IPS DF 6.9 (cell line): ENCODE results near the gene CACNA1C.

Source experiments
- DNase-seq: peaks from one replicate; pipeline ENCODE4 v3.0.0-alpha.2; 2013; ENCODE audit warnings: low read depth, low spot score
- H3K27ac ChIP-seq: one replicate; pipeline ENCODE4 v1.5.1; 2013; ENCODE audit warnings: low read length, control low read depth
- H3K27me3 ChIP-seq: 2 replicates; pipeline ENCODE4 v1.6.1; 2013; ENCODE audit warnings: mild to moderate bottlenecking, low read length; ENCODE audit not compliant: control insufficient read depth, insufficient read depth
- H3K36me3 ChIP-seq: 2 replicates; pipeline ENCODE4 v1.6.1; 2013; ENCODE audit warnings: low read length; ENCODE audit not compliant: control insufficient read depth, insufficient read depth
- H3K4me1 ChIP-seq: 2 replicates; pipeline ENCODE4 v1.6.1; 2013; ENCODE audit warnings: low read length; ENCODE audit not compliant: control insufficient read depth, insufficient read depth
- H3K4me3 ChIP-seq: 2 replicates; pipeline ENCODE4 v1.5.1; 2013; ENCODE audit warnings: mild to moderate bottlenecking, low read length
- H3K9me3 ChIP-seq: 2 replicates; pipeline ENCODE4 v1.6.1; 2013; ENCODE audit warnings: low read length, inconsistent platforms; ENCODE audit not compliant: control insufficient read depth, insufficient read depth
- WGBS: extraction: QIAGEN DNeasy Blood & Tissue Kit; methylation state at CpG from one replicate; pipeline ENCODE4 v1.1.7; 2013; ENCODE audit warnings: mixed read lengths, missing lambda C conversion rate; ENCODE audit not compliant: insufficient read length, insufficient coverage; 5-methylcytosine and 5-hydroxymethylcytosine counted together

The CACNA1C gene

DNA sequence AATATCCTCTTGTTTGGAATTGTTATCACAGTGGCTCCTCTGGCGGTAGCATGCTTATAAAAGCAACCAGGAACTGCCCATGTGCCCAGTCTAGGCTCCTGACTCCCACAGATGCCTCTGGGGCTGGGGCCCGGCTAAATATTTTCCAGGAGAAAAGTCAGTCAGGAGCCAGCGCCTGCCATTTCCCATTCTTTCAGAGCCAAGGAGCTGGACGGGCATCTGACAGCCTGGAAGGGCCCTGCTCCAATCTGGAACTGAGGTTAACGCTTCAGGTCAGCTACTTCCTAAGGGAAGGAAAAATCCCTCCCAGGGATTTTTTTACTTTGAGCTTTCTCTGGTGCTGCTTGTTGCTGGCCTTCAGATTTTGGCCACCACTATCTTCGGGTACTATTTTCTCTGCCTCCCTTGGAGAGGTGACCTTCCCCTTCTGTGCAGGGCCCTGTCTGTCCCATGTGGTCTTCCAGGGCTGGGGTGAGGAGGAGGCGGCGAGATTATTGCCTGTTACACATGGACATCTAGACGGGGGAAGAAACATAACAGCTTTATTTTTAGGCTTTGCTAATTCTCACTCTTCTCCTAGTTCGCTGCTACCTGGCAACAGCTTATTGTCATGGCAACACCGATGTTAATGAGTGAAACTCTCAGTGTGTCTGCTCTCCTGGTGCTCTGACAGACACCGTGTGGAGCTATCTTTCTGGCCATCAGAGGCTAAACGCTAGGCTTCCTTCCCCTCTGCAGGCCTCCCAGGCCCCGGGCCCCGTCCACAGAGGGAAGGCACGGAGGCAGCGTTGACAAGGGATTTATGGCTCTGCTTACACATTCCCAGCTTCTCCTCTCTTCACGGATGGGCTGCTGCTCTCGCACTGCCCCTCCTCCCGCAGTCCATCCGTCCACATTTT lies 160.4 kb downstream of the CACNA1C start:
- Histone ChIP-seq H3K36me3 (no peaks in the 10 kb centered on the region), H3K4me1 (peaks cover 5% of the 10 kb centered on the region; the same call in 1 of the 2 replicates), H3K9me3 (no peaks in the 10 kb centered on the region), H3K27ac (no peak overlapping the region), H3K27me3 (no peaks in the 10 kb centered on the region), H3K4me3 (no peak overlapping the region)
- WGBS, result no CpG with 5 or more reads among the region's 21 CpGs
- no peak for DNase-seq

GRCh38 chr12:2214411-2214810 lies 161.6 kb downstream of the CACNA1C start:
- H3K36me3 ChIP-seq, result no peaks in the 10 kb centered on the region
- DNase-seq, result no peak
- H3K9me3 ChIP-seq, result no peaks in the 10 kb centered on the region
- H3K4me3 ChIP-seq, result no peak overlapping the region
- WGBS, result no CpG with 5 or more reads among the region's 8 CpGs
- no peaks in the 10 kb centered on the region for H3K27me3 ChIP-seq
- no peak overlapping the region for H3K27ac ChIP-seq
- peaks cover 5% of the 10 kb centered on the region; the same call in 1 of the 2 replicates for H3K4me1 ChIP-seq

DNA sequence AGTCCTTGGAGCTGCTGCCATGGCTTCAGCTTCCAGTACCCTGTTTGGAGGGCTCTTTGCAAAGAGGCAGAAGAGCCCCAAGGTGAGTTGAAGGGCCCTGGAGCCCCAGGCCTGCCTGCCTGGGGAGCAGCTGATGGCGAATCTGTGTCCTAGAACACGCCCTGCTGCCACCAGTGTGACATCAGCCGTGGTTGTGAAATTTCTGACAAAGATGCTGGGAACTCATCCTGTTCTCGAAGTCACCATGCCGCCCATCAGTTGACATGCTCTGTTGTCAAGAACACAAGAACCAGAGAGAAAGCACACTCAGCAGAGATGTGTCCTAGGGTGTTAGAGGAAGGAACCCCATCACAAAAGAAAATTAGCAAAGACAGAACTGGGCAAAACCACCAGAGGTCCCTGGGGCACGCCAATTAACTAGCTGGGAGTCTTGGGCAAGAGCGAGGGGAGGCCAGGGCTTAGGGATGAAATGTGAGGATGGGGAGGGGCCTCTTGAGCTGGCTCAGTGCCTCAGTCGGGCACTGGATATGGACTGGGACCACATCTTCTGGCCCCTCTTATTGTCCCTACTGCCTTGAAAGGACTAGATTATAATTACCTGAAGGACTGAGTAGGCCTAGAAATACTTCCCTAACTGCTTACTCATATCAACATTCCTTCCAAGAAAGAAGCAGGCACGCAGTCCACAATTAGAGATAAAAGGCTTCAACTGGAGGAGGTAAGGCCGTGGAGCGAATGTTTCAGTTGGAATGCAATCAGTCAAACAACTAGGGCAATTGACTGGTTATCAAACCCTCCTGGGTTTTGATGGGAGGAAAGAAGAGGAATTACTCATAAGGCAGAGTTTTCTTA lies 163.1 kb downstream of the CACNA1C start:
- no peaks in the 10 kb centered on the region for H3K27me3 ChIP-seq
- H3K27ac ChIP-seq, result no peak overlapping the region
- H3K4me1 ChIP-seq, result peaks cover 5% of the 10 kb centered on the region; the same call in 1 of the 2 replicates
- no peaks in the 10 kb centered on the region for H3K36me3 ChIP-seq
- no peak for DNase-seq
- no peak overlapping the region for H3K4me3 ChIP-seq
- no peaks in the 10 kb centered on the region for H3K9me3 ChIP-seq
- no CpG with 5 or more reads among the region's 11 CpGs for WGBS

DNA sequence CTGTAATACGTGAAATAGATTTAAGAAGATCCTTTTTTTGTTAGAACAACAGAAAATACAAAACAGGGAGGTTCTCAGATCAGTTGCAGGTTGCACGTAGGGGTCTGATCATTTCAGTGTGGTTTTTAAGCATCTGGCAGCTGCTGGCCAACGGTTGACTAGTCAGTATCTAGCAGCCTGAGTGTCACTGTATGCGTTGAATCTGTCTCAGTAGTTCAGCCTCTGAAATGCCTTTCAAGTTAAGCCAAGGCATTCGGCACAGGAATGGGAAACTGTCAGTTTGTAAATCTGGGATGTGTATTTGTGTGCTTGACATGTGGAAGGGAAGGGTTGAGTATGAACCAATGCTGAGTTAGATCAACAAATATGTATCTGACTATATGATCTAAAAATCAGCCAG lies 165.9 kb downstream of the CACNA1C start:
- DNase-seq, result no peak
- no CpG with 5 or more reads among the region's 5 CpGs for WGBS

DNA sequence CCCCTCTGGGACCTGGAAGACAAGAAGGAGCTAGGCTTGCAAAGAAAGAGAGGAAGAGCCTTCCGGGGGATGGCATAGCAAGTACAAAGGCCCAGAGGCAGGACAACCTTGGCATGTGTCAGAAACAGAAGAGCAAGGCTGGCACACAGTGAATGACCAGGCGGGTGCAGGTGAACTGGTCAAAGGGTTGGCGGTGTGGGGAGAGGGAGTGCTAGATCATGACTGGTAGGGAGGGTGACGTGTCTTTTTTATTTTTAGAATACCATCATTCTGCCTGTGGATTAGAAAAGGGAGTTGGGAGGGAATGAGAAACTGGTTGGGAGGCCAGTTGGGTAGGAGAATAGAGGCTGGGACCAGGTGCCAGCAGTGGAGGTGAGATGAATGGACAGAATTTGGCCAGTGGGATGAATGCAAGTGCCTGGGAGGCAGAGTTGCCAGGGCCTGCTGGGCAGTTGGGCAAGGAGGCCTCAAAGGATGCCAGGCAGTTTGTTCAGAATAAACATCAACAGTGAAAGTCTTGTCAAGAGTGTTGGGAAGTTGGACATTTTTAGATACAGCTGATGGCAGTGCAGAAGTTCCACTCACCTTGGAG lies 168.3 kb downstream of the CACNA1C start:
- H3K4me1 ChIP-seq, result no peaks in the 10 kb centered on the region
- no CpG with 5 or more reads among the region's 4 CpGs for WGBS
- no peak overlapping the region for H3K4me3 ChIP-seq
- DNase-seq, result no peak
- H3K36me3 ChIP-seq, result no peaks in the 10 kb centered on the region
- no peaks in the 10 kb centered on the region for H3K9me3 ChIP-seq
- H3K27me3 ChIP-seq, result no peaks in the 10 kb centered on the region
- no peak overlapping the region for H3K27ac ChIP-seq

More for the DNA sequence above, 165.9 kb downstream of the CACNA1C start:
- no peaks in the 10 kb centered on the region for H3K27me3 ChIP-seq
- H3K4me3 ChIP-seq, result no peak overlapping the region
- no peaks in the 10 kb centered on the region for H3K9me3 ChIP-seq
- H3K27ac ChIP-seq, result no peak overlapping the region
- no peaks in the 10 kb centered on the region for H3K36me3 ChIP-seq
- peaks cover 2% of the 10 kb centered on the region; the same call in 1 of the 2 replicates for H3K4me1 ChIP-seq

DNA sequence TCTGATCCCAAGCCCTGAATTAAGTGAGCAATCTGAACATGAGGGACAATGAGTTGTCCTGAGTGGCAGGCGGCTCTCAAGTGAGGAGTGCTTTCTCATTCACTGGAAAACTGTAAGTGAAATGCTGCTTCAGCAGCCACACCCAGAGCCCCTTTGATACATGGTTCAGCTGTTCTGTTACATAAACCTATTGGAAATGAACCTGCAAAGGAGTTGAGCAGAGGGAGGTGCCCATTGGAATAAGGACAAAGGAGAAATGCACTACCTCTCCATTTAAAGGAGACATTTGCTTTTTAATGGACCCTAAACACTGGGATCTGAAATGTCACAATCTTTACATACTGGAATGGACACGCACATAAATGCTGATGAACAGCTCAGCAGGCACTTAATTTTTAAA lies 169.9 kb downstream of the CACNA1C start:
- no peaks in the 10 kb centered on the region for H3K27me3 ChIP-seq
- DNase-seq, result no peak
- H3K36me3 ChIP-seq, result no peaks in the 10 kb centered on the region
- no peak overlapping the region for H3K4me3 ChIP-seq
- H3K9me3 ChIP-seq, result no peaks in the 10 kb centered on the region
- no peaks in the 10 kb centered on the region for H3K4me1 ChIP-seq
- H3K27ac ChIP-seq, result no peak overlapping the region
- no CpG with 5 or more reads among the region's 2 CpGs for WGBS

DNA sequence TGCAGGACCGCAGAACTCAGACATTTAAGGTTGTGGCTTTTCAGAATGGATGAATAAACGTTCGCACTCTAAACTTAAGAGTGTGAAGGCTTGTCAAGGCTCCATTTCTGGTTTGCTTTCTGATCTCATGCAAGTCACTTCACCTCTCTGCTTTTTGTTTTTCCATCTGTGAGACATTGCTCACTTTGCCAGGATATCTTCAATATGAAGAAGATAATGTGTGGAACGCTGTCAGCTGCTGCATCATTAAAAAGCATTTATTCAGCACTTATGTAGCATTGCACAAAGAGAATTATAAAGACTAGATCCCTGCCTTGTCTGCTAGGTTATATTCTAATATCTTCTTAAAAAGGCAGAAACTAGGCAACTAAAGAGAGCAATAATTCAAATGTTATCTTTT lies 172.2 kb downstream of the CACNA1C start:
- H3K36me3 ChIP-seq, result no peaks in the 10 kb centered on the region; the same call in 1 of the 2 replicates
- WGBS, result no CpG with 5 or more reads among the region's 4 CpGs
- H3K4me3 ChIP-seq, result no peak overlapping the region
- H3K27ac ChIP-seq, result no peak overlapping the region
- no peaks in the 10 kb centered on the region for H3K9me3 ChIP-seq
- no peak for DNase-seq
- H3K4me1 ChIP-seq, result peaks cover 2% of the 10 kb centered on the region; the same call in 1 of the 2 replicates
- H3K27me3 ChIP-seq, result no peaks in the 10 kb centered on the region

- Histone ChIP-seq H3K4me1 (peaks cover 2% of the 10 kb centered on the region; the same call in 1 of the 2 replicates), H3K9me3 (no peaks in the 10 kb centered on the region), H3K27me3 (no peaks in the 10 kb centered on the region), H3K4me3 (no peak overlapping the region), H3K36me3 (no peaks in the 10 kb centered on the region; the same call in 1 of the 2 replicates), H3K27ac (no peak overlapping the region)
- no CpG with 5 or more reads among the region's 2 CpGs for WGBS
- DNase-seq, result no peak
Measured at GRCh38 chr12:2225696-2226095, 172.9 kb downstream of the CACNA1C start.

- Histone ChIP-seq H3K36me3 (no peaks in the 10 kb centered on the region; the same call in 1 of the 2 replicates), H3K9me3 (no peaks in the 10 kb centered on the region), H3K4me3 (no peak overlapping the region), H3K27ac (no peak overlapping the region), H3K27me3 (no peaks in the 10 kb centered on the region), H3K4me1 (peaks cover 2% of the 10 kb centered on the region; the same call in 1 of the 2 replicates)
- no CpG with 5 or more reads among the region's 8 CpGs for WGBS
- DNase-seq, result no peak
Measured at GRCh38 chr12:2226641-2227040, 173.9 kb downstream of the CACNA1C start.

- no peak overlapping the region for H3K27ac ChIP-seq
- H3K36me3 ChIP-seq, result no peaks in the 10 kb centered on the region; the same call in 1 of the 2 replicates
- H3K9me3 ChIP-seq, result no peaks in the 10 kb centered on the region
- no peak overlapping the region for H3K4me3 ChIP-seq
- peaks cover 2% of the 10 kb centered on the region; the same call in 1 of the 2 replicates for H3K4me1 ChIP-seq
- H3K27me3 ChIP-seq, result no peaks in the 10 kb centered on the region
- DNase-seq, result no peak
- WGBS, result no CpG with 5 or more reads among the region's 1 CpG
Measured at GRCh38 chr12:2227360-2227759, 174.6 kb downstream of the CACNA1C start.
